Measurements from ENCODE around the gene NEURL4.

The NEURL4 gene

GRCh38 chr17:7284911-7285310 lies 44.2 kb downstream of the NEURL4 start:
- DNase-seq (ENCODE audit: low read depth): no peak
- no peak overlapping the region for H3K4me3 ChIP-seq (ENCODE audit: control insufficient read depth, low read depth, low read length)
- TF ChIP-seq CTCF (IDR thresholded peaks at IDR 0.05; ENCODE audit: control insufficient read depth, insufficient read depth, low read depth, low read length, missing control alignments): no peak

DNA sequence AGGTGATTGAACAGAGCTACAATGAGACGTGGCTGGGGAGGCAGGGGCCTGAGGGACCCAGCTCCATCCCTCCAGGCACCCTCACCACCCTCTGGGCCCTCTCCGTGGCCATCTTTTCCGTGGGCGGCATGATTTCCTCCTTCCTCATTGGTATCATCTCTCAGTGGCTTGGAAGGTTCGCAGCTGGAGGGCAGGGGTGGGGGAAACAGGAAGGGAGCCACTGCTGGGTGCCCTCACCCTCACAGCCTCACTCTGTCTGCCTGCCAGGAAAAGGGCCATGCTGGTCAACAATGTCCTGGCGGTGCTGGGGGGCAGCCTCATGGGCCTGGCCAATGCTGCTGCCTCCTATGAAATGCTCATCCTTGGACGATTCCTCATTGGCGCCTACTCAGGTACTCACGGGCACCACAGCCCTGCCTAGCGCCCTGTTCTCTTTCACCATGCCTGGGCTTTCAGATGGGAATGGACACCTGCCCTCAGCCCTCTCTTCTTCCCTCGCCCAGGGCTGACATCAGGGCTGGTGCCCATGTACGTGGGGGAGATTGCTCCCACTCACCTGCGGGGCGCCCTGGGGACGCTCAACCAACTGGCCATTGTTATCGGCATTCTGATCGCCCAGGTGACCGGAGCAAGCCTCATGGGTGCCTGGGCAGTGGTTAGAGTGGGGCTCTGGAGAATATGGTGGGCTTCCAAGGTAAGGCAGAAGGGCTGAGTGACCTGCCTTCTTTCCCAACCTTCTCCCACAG lies 45.5 kb downstream of the NEURL4 start:
- TF ChIP-seq CTCF (IDR thresholded peaks at IDR 0.05; ENCODE audit: control insufficient read depth, insufficient read depth, low read depth, low read length, missing control alignments): no peak
- no peak overlapping the region for H3K4me3 ChIP-seq (ENCODE audit: control insufficient read depth, low read depth, low read length)
- DNase-seq (ENCODE audit: low read depth): no peak

GRCh38 chr17:7282752-7283321 lies 46.3 kb downstream of the NEURL4 start:
- no peak for TF ChIP-seq CTCF (IDR thresholded peaks at IDR 0.05; ENCODE audit: control insufficient read depth, insufficient read depth, low read depth, low read length, missing control alignments)
- no peak for DNase-seq (ENCODE audit: low read depth)
- no peak overlapping the region for H3K4me3 ChIP-seq (ENCODE audit: control insufficient read depth, low read depth, low read length)

DNA sequence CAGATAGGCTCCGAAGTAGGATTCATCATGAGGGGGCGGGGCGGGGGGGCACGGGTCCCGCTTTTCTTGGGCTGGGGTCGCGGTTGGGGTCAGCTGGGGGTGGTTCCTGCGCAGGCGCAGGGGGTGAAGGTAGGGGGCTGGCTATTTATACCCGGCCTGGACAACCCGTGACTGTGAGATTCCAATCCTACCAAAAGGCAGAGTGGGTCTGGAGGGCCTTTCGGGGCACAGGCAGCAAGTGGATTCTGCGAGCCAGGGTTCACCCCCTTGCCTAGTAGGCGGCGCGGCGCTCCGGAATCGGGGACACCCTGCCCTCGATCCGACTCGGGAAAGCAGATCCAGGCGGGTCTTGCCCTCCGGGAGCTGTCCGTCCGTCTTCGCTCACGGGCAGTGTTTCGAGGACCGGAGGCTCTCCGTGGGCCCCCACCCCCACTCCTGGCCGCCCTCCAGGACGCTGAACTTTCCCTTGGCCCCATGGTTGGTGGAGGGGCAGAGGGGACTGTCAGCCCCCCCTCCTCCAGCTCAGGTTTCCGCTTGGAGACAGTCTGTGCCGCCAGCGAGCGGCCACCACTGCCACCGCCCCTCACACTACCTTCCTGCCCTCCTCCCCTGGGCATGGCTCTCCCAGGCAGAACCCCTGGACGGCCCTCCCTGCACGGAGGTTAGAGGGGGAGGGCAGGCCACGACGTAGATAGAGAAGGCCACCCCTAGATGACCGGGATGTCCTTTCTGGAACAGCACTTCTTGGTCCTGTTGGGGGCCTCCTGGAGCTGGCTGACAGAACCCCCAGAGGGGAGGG lies 47.0 kb downstream of the NEURL4 start:
- no peak for DNase-seq (ENCODE audit: low read depth)

GRCh38 chr17:7281074-7281952 lies 47.8 kb downstream of the NEURL4 start, which contains the start of gene SLC2A4:
TSS of gene SLC2A4 (plus strand) at chr17:7281718. CDS start at chr17:7281935, 217 bp downstream.
- H3K4me3 ChIP-seq (ENCODE audit: control insufficient read depth, low read depth, low read length): peak within 1 kb of the TSS; percentile 55
- peak; percentile 56 for DNase-seq (ENCODE audit: low read depth)
- TF ChIP-seq CTCF (IDR thresholded peaks at IDR 0.05; ENCODE audit: control insufficient read depth, insufficient read depth, low read depth, low read length, missing control alignments): no peak

More for the DNA sequence above, 47.0 kb downstream of the NEURL4 start:
- TF ChIP-seq CTCF (IDR thresholded peaks at IDR 0.05; ENCODE audit: control insufficient read depth, insufficient read depth, low read depth, low read length, missing control alignments): no peak
- peak overlapping the region; percentile 55 for H3K4me3 ChIP-seq (ENCODE audit: control insufficient read depth, low read depth, low read length)

Data from AG09309 (cell line).